Measurements from ENCODE around the gene PARVA. TPM values are rescaled to one million over a fixed set of nuclear protein-coding genes. Genes with fewer than 3 reads are reported as not detected.

The PARVA gene
- total and polyA plus RNA-seq, 3 experiments from 2014 or later = 0.07 to 0.59 (median 0.18) TPM

GRCh38 chr11:12441231-12441861 lies 64.0 kb downstream of the PARVA start:
- POLR2A ChIA-PET = no interaction called here
- CTCF ChIA-PET = interaction anchor here (0.8 kb wide), 1 partner anchor 201 kb away, joined by 3 read pairs; no protein-coding TSS in a partner anchor
- H3K9me3 Mint-ChIP-seq = no peaks in the 10 kb centered on the region
- no peak overlapping the region for H3K4me3 ChIP-seq (ENCODE audit: low read length)
- no peak overlapping the region for H3K27ac ChIP-seq (ENCODE audit: low read depth, low read length)
- no peaks in the 10 kb centered on the region for H3K9me3 ChIP-seq (ENCODE audit: low read length)
- H3K36me3 ChIP-seq (ENCODE audit: insufficient read depth, low read length) = no peaks in the 10 kb centered on the region
- peaks cover 0 to 4% (median 0%) of the 10 kb centered on the region in 3 donors for H3K36me3 Mint-ChIP-seq
- no peaks in the 10 kb centered on the region for H3K4me1 Mint-ChIP-seq
- no peak overlapping the region for H3K4me3 Mint-ChIP-seq
- H3K27me3 Mint-ChIP-seq = peaks cover 9 to 13% of the 10 kb centered on the region in 2 donors
- no peaks in the 10 kb centered on the region for H3K4me1 ChIP-seq (ENCODE audit: insufficient read depth, low read length)
- no peak overlapping the region for H3K27ac Mint-ChIP-seq
- no peak for DNase-seq
- H3K27me3 ChIP-seq (ENCODE audit: insufficient read depth, low read length, poor library complexity, severe bottlenecking) = no peaks in the 10 kb centered on the region

GRCh38 chr11:12444601-12445000 lies 67.2 kb downstream of the PARVA start:
- H3K4me3 Mint-ChIP-seq = no peak overlapping the region

GRCh38 chr11:12445001-12445400 lies 67.6 kb downstream of the PARVA start:
- DNase-seq = no peak
- H3K4me3 ChIP-seq (ENCODE audit: low read length) = no peak overlapping the region
- H3K4me1 Mint-ChIP-seq = no peaks in the 10 kb centered on the region
- H3K36me3 ChIP-seq (ENCODE audit: insufficient read depth, low read length) = no peaks in the 10 kb centered on the region
- CTCF ChIA-PET = no interaction called here
- H3K27ac Mint-ChIP-seq = no peak overlapping the region
- POLR2A ChIA-PET = no interaction called here
- H3K9me3 Mint-ChIP-seq = no peaks in the 10 kb centered on the region
- H3K9me3 ChIP-seq (ENCODE audit: low read length) = no peaks in the 10 kb centered on the region
- no peaks in the 10 kb centered on the region for H3K27me3 ChIP-seq (ENCODE audit: insufficient read depth, low read length, poor library complexity, severe bottlenecking)
- no peak overlapping the region for H3K4me3 Mint-ChIP-seq
- H3K4me1 ChIP-seq (ENCODE audit: insufficient read depth, low read length) = no peaks in the 10 kb centered on the region
- H3K27ac ChIP-seq (ENCODE audit: low read depth, low read length) = no peak overlapping the region
- H3K36me3 Mint-ChIP-seq = peaks cover 0 to 4% (median 0%) of the 10 kb centered on the region in 3 donors
- peaks cover 4 to 18% of the 10 kb centered on the region in 2 donors for H3K27me3 Mint-ChIP-seq

More at GRCh38 chr11:12444601-12445000, 67.2 kb downstream of the PARVA start:
- ChIA-PET CTCF (no interaction called here), POLR2A (no interaction called here)
- no peak for DNase-seq
- Mint-ChIP-seq H3K27me3 (peaks cover 4 to 17% of the 10 kb centered on the region in 2 donors), H3K4me1 (no peaks in the 10 kb centered on the region), H3K27ac (no peak overlapping the region), H3K9me3 (no peaks in the 10 kb centered on the region), H3K36me3 (peaks cover 0 to 4% (median 0%) of the 10 kb centered on the region in 3 donors)
- H3K9me3 ChIP-seq (ENCODE audit: low read length) = no peaks in the 10 kb centered on the region
- no peaks in the 10 kb centered on the region for H3K27me3 ChIP-seq (ENCODE audit: insufficient read depth, low read length, poor library complexity, severe bottlenecking)
- H3K4me1 ChIP-seq (ENCODE audit: insufficient read depth, low read length) = no peaks in the 10 kb centered on the region
- no peaks in the 10 kb centered on the region for H3K36me3 ChIP-seq (ENCODE audit: insufficient read depth, low read length)
- H3K4me3 ChIP-seq (ENCODE audit: low read length) = no peak overlapping the region
- H3K27ac ChIP-seq (ENCODE audit: low read depth, low read length) = no peak overlapping the region

GRCh38 chr11:12446863-12447262 lies 69.5 kb downstream of the PARVA start:
- Histone ChIP-seq H3K36me3 (ENCODE audit: insufficient read depth, low read length) (no peaks in the 10 kb centered on the region), H3K4me3 (ENCODE audit: low read length) (no peak overlapping the region), H3K9me3 (ENCODE audit: low read length) (no peaks in the 10 kb centered on the region), H3K27ac (ENCODE audit: low read depth, low read length) (no peak overlapping the region), H3K4me1 (ENCODE audit: insufficient read depth, low read length) (no peaks in the 10 kb centered on the region), H3K27me3 (ENCODE audit: insufficient read depth, low read length, poor library complexity, severe bottlenecking) (no peaks in the 10 kb centered on the region)
- no peak for DNase-seq
- Mint-ChIP-seq H3K9me3 (no peaks in the 10 kb centered on the region), H3K4me3 (no peak overlapping the region), H3K4me1 (no peaks in the 10 kb centered on the region), H3K27ac (no peak overlapping the region), H3K27me3 (peaks cover 2 to 18% of the 10 kb centered on the region in 2 donors), H3K36me3 (no peaks in the 10 kb centered on the region)
- ChIA-PET POLR2A (no interaction called here), CTCF (no interaction called here)

- CTCF ChIA-PET = no interaction called here
- Histone ChIP-seq H3K4me1 (ENCODE audit: insufficient read depth, low read length) (no peaks in the 10 kb centered on the region), H3K9me3 (ENCODE audit: low read length) (no peaks in the 10 kb centered on the region), H3K36me3 (ENCODE audit: insufficient read depth, low read length) (no peaks in the 10 kb centered on the region), H3K27ac (ENCODE audit: low read depth, low read length) (no peak overlapping the region), H3K4me3 (ENCODE audit: low read length) (no peak overlapping the region), H3K27me3 (ENCODE audit: insufficient read depth, low read length, poor library complexity, severe bottlenecking) (no peaks in the 10 kb centered on the region)
- Mint-ChIP-seq H3K27ac (no peak overlapping the region), H3K27me3 (peaks cover 2 to 18% of the 10 kb centered on the region in 2 donors), H3K36me3 (no peaks in the 10 kb centered on the region), H3K4me3 (no peak overlapping the region), H3K4me1 (no peaks in the 10 kb centered on the region), H3K9me3 (no peaks in the 10 kb centered on the region)
- DNase-seq = no peak
- POLR2A ChIA-PET = no interaction called here
These were observed 71.0 kb downstream of the PARVA start for GRCh38 chr11:12448131-12448939.

- no peak overlapping the region for H3K27ac Mint-ChIP-seq
- no peaks in the 10 kb centered on the region for H3K4me1 Mint-ChIP-seq
These were observed 72.8 kb downstream of the PARVA start for GRCh38 chr11:12449961-12450715.

GRCh38 chr11:12451179-12451814 lies 73.9 kb downstream of the PARVA start:
- no peaks in the 10 kb centered on the region for H3K9me3 Mint-ChIP-seq
- H3K4me3 ChIP-seq (ENCODE audit: low read length) = no peak overlapping the region
- H3K4me3 Mint-ChIP-seq = no peak overlapping the region
- no peaks in the 10 kb centered on the region for H3K4me1 ChIP-seq (ENCODE audit: insufficient read depth, low read length)
- POLR2A ChIA-PET = no interaction called here
- no peaks in the 10 kb centered on the region for H3K9me3 ChIP-seq (ENCODE audit: low read length)
- no peaks in the 10 kb centered on the region for H3K36me3 ChIP-seq (ENCODE audit: insufficient read depth, low read length)
- CTCF ChIA-PET = no interaction called here
- peaks cover 3 to 13% of the 10 kb centered on the region in 2 donors for H3K27me3 Mint-ChIP-seq
- no peaks in the 10 kb centered on the region for H3K27me3 ChIP-seq (ENCODE audit: insufficient read depth, low read length, poor library complexity, severe bottlenecking)
- H3K36me3 Mint-ChIP-seq = no peaks in the 10 kb centered on the region
- H3K4me1 Mint-ChIP-seq = no peaks in the 10 kb centered on the region
- H3K27ac Mint-ChIP-seq = no peak overlapping the region
- no peak for DNase-seq
- no peak overlapping the region for H3K27ac ChIP-seq (ENCODE audit: low read depth, low read length)

More at GRCh38 chr11:12449961-12450715, 72.8 kb downstream of the PARVA start:
- Histone ChIP-seq H3K9me3 (ENCODE audit: low read length) (no peaks in the 10 kb centered on the region), H3K4me1 (ENCODE audit: insufficient read depth, low read length) (no peaks in the 10 kb centered on the region), H3K27ac (ENCODE audit: low read depth, low read length) (no peak overlapping the region), H3K4me3 (ENCODE audit: low read length) (no peak overlapping the region), H3K27me3 (ENCODE audit: insufficient read depth, low read length, poor library complexity, severe bottlenecking) (no peaks in the 10 kb centered on the region), H3K36me3 (ENCODE audit: insufficient read depth, low read length) (no peaks in the 10 kb centered on the region)
- DNase-seq = no peak
- Mint-ChIP-seq H3K36me3 (no peaks in the 10 kb centered on the region), H3K27me3 (peaks cover 3 to 13% of the 10 kb centered on the region in 2 donors), H3K4me3 (no peak overlapping the region), H3K9me3 (no peaks in the 10 kb centered on the region)
- CTCF ChIA-PET = no interaction called here
- POLR2A ChIA-PET = no interaction called here

- Histone ChIP-seq H3K36me3 (ENCODE audit: insufficient read depth, low read length) (no peaks in the 10 kb centered on the region), H3K27ac (ENCODE audit: low read depth, low read length) (no peak overlapping the region), H3K4me1 (ENCODE audit: insufficient read depth, low read length) (no peaks in the 10 kb centered on the region), H3K27me3 (ENCODE audit: insufficient read depth, low read length, poor library complexity, severe bottlenecking) (no peaks in the 10 kb centered on the region), H3K9me3 (ENCODE audit: low read length) (no peaks in the 10 kb centered on the region), H3K4me3 (ENCODE audit: low read length) (no peak overlapping the region)
- Mint-ChIP-seq H3K4me1 (no peaks in the 10 kb centered on the region), H3K36me3 (no peaks in the 10 kb centered on the region), H3K4me3 (no peak overlapping the region), H3K27me3 (peaks cover 5 to 10% of the 10 kb centered on the region in 2 donors), H3K27ac (no peak overlapping the region), H3K9me3 (no peaks in the 10 kb centered on the region)
- ChIA-PET CTCF (no interaction called here), POLR2A (no interaction called here)
- DNase-seq = no peak
These were observed 75.9 kb downstream of the PARVA start for GRCh38 chr11:12453243-12453642.
